Fibroblast of the conjunctiva (primary cell): ENCODE results near the gene BDH2.
A peak's percentile ranks its signal among the peaks of the same experiment; 100 is the strongest.

ENCODE experiments used
- DNase-seq: peaks from one replicate; pipeline ENCODE4 v3.0.0-alpha.2; 2010; ENCODE audit warnings: low read depth

BDH2 gene

DNA sequence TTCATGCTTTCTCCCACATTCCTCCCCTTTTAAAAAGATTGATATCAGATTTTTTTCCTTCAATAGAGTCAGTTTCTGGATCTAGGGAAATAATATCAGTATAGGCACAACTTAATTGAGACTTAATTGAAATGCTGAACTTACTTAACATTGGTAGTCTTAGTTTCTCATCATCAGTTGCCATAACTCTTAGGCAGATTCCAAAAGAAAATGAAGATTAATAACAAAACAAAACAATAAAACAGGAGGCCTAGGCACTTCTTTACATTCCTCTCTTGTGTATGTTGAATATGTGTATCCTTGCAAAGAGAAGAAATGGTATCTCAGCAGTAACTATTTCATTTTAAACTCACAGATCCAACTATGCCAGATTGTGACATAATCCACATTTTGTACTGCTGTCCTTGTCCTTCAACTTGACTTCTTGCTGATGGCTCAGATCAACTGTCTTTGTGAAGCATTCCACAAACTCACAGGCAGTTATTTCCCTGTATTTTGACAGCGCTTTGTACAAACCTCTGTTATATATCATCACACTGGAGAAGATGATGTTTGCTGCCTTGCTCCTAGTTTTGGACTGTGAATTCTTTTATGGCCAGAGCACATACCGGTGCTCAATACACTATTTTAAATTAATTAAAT is 14.0 kb downstream of the BDH2 start:
- no peak for DNase-seq

- DNase-seq: no peak
These were observed 20.0 kb downstream of the BDH2 start for GRCh38 chr4:103079621-103080020.

DNA sequence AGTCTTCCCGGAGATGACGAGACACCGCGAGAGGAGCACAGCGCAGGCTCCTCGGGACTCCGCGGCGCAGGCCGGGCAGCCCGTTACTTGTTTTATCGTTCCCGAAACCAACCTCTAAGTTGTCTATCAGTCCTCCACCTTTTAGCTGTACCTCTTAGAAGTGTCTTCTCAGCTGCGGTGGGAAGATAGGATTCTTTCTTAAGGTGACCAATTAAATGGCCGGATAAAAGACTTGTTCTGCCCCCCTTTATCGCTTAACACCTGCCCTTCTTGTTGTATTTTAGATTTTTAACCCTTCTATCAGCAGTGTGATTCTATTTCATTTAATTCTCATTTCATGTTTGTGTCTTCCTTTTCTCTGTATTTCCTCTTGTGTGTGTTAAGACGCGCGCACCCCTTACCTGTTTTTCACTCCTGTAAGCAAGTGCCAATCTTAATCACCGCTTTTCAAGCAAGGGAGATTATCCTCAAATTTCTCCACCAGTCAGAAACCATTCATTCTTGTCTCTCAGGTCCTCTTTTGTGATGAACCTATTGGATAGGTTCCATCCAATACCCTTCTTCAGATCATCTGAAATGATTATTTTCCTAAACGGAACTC is 22.8 kb downstream of the BDH2 start, which contains the start of gene SLC9B2:
SLC9B2 (minus strand) TSS at position 15 of the 601 bp plus-strand sequence. CDS start 9,211 bp downstream, outside the sequence.
- DNase-seq: no peak

DNA sequence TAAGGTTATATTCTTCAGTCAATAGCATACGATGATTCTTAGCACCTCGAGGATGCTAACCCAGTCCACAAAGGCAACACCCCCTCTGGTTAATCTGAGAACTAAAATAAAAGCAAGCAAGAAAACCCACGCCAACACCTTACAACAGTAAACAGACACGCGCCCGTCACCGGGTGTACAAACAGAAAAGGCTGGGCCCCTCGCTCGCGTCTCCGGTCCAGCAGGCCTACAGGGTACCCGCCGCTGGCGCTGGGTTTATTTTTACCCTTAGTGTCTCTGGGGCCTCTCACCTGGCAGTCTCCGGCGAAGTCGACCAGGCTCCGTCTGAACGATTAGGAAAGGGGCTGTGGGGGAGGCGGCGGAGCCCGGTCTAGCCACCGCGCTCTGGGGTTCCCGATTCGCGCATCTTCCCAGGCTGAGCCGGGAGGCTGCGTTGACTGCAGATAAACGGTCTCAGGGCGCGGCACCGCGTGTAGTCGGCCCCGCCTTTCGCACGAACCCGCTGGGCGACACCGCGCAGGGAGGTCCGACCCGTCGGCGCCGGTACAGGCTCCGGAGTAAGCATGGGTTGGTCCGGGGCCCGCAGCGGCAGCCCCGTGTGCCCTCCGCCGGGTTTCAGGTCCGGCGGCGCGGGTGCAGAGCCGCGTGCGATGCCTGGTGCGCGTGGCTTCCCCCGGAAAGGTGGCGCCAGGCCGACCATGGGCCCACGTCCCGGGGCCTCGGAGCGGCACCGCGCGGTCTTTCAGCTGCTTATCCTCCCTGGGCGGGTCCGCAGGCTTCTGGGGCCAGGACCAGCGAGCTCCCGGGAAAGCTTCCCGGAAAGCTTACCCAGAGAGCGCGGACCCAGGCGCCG is 23.5 kb downstream of the BDH2 start:
- DNase-seq: peak; percentile 31

DNA sequence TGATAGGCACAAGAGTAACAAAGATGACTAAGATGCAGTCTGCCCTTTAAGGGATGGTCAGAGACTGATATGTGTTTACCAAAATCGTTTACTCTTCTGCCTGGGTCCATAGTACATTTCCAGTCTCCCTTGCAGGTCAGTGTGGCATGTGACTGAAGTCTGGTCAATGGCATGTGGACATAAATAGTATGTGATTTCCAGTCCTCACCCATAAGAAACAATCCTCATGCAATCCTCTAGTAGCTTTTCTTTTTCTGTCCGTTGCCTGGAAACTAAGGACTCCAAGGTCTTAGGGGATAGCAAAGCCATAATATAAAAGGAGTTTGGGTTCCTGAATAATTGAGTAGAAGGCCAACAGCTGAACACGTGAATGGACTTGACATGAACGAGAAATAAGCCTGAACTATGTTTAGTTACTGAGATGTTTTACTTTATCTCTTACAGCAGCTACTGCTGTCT is 24.2 kb downstream of the BDH2 start:
- DNase-seq: peak; percentile 32

DNA sequence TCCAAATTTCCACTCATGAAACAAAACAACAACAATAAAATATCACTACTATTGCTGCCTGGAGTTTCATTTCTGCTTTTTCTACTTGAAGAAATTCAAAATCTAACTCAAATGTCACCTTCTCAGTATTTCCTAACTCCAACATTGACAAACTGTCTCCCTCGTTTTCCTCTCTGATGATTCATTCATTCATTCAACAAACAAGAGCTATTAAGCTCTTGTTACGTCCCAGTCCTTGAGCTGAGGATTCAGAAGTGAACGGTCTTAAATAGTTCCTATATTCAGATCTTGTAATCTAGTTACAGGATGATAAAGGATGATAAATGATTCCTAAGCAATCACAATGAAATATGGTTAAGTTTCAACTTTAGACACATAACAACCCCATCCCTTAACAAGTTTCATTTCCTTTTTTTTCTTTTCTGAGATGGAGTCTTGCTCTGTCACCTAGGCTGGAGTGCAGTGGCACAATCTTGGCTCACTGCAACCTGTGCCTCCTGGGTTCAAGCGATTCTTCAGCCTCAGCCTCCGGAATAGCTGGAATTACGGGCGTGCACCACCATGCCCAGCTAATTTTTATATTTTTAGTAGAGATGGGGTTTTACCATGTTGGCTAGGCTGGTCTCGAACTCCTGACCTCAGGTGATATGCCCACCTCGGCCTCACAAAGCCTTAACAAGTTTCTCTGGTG is 24.7 kb downstream of the BDH2 start:
- no peak for DNase-seq

DNA sequence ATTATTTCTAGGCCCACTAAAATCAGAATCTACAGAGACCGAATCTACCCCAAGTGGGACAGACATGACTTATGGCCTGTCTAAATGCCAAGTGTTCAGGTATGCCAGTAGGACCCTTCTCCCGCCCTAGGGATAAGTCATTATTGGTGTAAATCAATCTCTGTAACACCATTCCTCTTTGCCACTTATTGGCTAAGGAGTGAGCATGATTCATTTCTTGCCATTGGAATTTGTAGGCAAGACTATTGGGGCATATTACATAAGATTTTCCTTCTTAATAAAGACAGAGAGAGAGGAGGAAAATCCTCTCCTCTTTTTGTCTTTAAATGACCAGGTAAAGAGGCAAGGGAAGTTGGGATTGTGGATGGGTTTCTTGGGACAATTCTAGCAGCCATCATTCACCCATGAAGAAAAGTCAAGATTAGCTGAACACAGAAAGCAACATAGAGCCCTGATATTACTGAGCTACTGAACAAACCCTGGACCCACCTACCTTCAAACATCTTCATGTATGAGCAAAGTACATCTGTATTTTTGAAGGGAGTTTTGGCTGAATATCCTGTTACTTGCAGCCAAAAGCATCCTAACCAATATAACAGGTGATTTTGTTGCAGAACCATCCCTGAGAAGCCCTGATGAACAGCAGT is 25.7 kb downstream of the BDH2 start:
- DNase-seq: no peak

DNA sequence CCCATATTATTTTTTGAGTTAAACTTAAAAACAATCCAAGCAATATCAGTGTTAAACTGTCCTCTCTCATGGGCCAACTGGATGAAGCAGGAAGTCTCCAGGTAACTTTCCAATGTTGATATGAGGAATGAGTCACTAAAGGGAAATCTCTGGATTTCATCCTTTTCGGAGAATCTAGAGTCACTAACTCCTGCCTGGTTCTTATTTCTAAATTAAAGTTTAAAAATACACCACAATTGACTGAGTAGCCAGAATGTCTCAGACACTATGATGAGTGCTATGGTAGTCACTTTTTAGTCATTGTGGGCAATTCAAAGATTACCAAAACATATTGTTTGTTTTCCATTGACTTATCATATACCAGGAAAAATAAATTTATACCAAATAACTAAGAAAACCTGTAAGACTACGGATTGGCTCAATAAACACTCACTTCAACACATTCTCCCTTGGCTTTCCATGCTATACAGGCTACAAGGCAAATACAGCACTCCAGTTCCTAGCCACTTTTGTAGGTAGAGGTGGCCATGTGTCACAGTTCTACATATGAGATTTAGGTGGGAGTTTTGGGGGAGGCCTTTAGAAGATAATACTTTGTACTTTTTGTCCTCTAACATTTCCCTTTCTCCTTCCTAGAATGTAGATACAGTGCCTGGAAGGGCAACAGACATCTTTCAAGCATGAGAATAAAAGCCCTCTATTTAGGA is 31.6 kb downstream of the BDH2 start:
- no peak for DNase-seq

- DNase-seq: no peak
These were observed 39.0 kb downstream of the BDH2 start for GRCh38 chr4:103060453-103061148.

- no peak for DNase-seq
These were observed 45.6 kb downstream of the BDH2 start for GRCh38 chr4:103054030-103054429.

GRCh38 chr4:103052779-103053178 is 46.9 kb downstream of the BDH2 start:
- no peak for DNase-seq

GRCh38 chr4:103052145-103052544 is 47.5 kb downstream of the BDH2 start:
- DNase-seq: no peak

- no peak for DNase-seq
These were observed 48.7 kb downstream of the BDH2 start for GRCh38 chr4:103050736-103051436.

- peak; percentile 38 for DNase-seq
These were observed 53.0 kb downstream of the BDH2 start for GRCh38 chr4:103046416-103047290.

DNA sequence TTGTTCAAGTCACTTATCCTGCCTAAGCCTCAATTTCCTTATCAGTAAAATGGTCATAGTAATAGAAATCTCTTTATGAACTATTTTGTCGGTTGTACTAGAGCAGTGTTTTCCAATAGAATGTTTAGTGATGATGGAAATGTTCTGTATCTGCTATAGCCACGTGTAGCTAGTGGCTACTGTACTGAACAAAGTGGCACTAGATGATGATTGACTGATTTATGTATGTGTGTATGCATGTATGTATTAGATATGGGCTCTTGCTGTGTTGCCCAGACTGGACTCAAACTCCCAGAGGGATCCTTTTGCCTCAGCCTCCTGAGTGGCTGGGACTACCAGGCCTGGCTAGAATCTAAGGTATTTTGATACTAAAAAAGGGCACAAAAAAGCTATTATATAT is 55.5 kb downstream of the BDH2 start:
- no peak for DNase-seq

GRCh38 chr4:103036169-103036568 is 63.5 kb downstream of the BDH2 start:
- DNase-seq: no peak

DNA sequence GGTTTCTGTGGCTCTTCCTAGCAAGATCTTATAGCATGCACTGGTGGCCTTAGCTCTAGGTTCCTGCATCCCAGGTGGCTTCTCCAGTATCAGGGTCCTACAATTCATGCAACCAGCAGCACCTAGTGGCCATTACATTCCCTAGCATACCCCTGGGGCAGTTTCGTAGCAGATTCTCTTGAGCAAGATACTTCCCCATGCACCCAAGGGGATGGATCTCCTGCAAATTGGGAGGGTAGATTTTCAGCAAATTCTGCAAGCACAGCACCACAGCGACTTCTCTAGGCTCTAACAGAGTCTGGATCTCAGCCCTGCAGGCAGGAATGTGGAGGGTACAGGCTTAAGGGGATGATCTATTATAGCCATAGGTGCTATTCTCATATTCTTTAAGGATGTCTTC is 67.1 kb downstream of the BDH2 start:
- DNase-seq: no peak

DNA sequence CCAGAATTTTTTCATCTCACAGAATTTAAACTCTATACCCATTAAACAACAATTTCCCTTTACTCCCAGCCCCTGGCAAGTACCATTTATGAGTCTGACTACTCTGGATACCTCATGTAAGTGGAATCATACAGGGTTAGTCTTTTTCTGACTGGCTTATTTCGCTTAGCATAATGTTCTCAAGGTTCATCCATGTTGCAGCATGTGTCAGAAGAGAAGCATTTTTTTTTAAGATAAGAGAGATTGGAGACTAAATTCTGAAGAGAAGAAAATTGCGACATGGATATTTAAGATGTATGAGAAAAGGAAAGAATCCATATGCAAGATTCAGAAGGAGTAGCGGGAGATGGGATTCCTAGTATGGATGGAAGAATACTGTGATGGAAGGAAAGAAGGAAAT is 68.8 kb downstream of the BDH2 start:
- DNase-seq: no peak

GRCh38 chr4:103029300-103029699 is 70.3 kb downstream of the BDH2 start:
- no peak for DNase-seq
